Caco-2 (cell line): ENCODE results near the gene CORIN. TPM values are rescaled to one million over a fixed set of nuclear protein-coding genes. Genes with fewer than 3 reads are reported as not detected.

Experiments
- BruUV-seq: library from RNA; stranded (reverse); fragments of 400-500 nt; replicated peaks from 2 replicates; lab custom pipeline; 2021; lab: Mats Ljungman, UMichigan
- CTCF ChIA-PET: fragments of 300-600 bp; sonication (Branson Sonifier 250); formaldehyde crosslinking; loops from one replicate; lab custom pipeline; 2022; ENCODE audit warnings: antibody characterized with exemption; lab: Charles Lee
- POLR2A ChIA-PET: fragments of 300-600 bp; sonication (Branson Sonifier 250); formaldehyde crosslinking; loops from one replicate; lab custom pipeline; 2022; ENCODE audit warnings: antibody characterized with exemption; lab: Charles Lee
- DNase-seq, 2 experiments: peaks; one replicate each; pipeline versions ENCODE4 v3.0.0 to v3.0.0-alpha.2; 2020 to 2022
- H3K27me3 ChIP-seq: replicated peaks from 2 replicates; pipeline ENCODE4 v1.6.0; 2011; ENCODE audit warnings: low read length; ENCODE audit not compliant: control insufficient read depth, insufficient read depth
- H3K36me3 ChIP-seq: 2 replicates; pipeline ENCODE4 v1.5.1; 2011; ENCODE audit warnings: low read length; ENCODE audit not compliant: control insufficient read depth, insufficient read depth
- H3K4me1 ChIP-seq: fragments of 250-450 bp; sonication (Bioruptor Pico); 2 replicates; pipeline ENCODE4 v1.5.1; 2020; ENCODE audit warnings: mild to moderate bottlenecking
- H3K4me3 ChIP-seq: 2 replicates; pipeline ENCODE4 v1.5.1; 2011; ENCODE audit warnings: low read depth, mild to moderate bottlenecking, control low read depth, low read length
- H3K9me3 ChIP-seq: fragments of 250-450 bp; sonication (Bioruptor Pico); 2 replicates; pipeline ENCODE4 v1.5.1; 2020; ENCODE audit warnings: mild to moderate bottlenecking, moderate library complexity
- H3K27ac Mint-ChIP-seq: one replicate; pipeline ENCODE4 v1.8.0; 2022; ENCODE audit warnings: mixed read lengths; ENCODE audit not compliant: unreplicated experiment
- H3K27me3 Mint-ChIP-seq: one replicate; pipeline ENCODE4 v1.8.0; 2022; ENCODE audit warnings: mixed read lengths; ENCODE audit not compliant: insufficient read depth, unreplicated experiment
- H3K36me3 Mint-ChIP-seq: one replicate; pipeline ENCODE4 v1.8.0; 2022; ENCODE audit warnings: mild to moderate bottlenecking, mixed read lengths; ENCODE audit not compliant: insufficient read depth, unreplicated experiment
- H3K4me1 Mint-ChIP-seq: one replicate; pipeline ENCODE4 v1.8.0; 2022; ENCODE audit warnings: low read depth, mixed read lengths; ENCODE audit not compliant: unreplicated experiment
- H3K4me3 Mint-ChIP-seq: one replicate; pipeline ENCODE4 v1.8.0; 2022; ENCODE audit warnings: mild to moderate bottlenecking, moderate library complexity, mixed read lengths; ENCODE audit not compliant: unreplicated experiment
- H3K9me3 Mint-ChIP-seq: one replicate; pipeline ENCODE4 v1.8.0; 2022; ENCODE audit warnings: mixed read lengths; ENCODE audit not compliant: unreplicated experiment
- CTCF ChIP-seq, 2 experiments: fragments of 200-600 bp in 1 of 2; IDR thresholded peaks; 1 replicate in 1 of 2; 2 replicates in 1 of 2; pipeline versions ENCODE4 v1.5.1 to v1.8.0; 2011 to 2022; ENCODE audit warnings: antibody characterized with exemption in 1 of 2, control low read depth in 1 of 2, inconsistent platforms in 1 of 2, low read depth in 1 of 2, low read length in 1 of 2, mild to moderate bottlenecking in 1 of 2, moderate library complexity in 1 of 2; ENCODE audit not compliant: insufficient read depth in 1 of 2, severe bottlenecking in 1 of 2, unreplicated experiment in 1 of 2
- intact Hi-C: fragments of 100-400 bp; cut with micrococcal nuclease; formaldehyde crosslinking; loops from one replicate; pipeline ENCODE4 v1.10.0; 2022; ENCODE audit not compliant: unreplicated experiment
- total RNA-seq: library from RNA; stranded (reverse); gene quantifications from 2 replicates; pipeline ENCODE4 v1.2.3, GENCODE V29; 2022

The CORIN gene
- total RNA-seq, 1 experiment from 2014 or later: 0.27 TPM

GRCh38 chr4:47839259-47839658 is 1.4 kb upstream of the CORIN start:
- no peak overlapping the region for H3K4me3 Mint-ChIP-seq
- H3K27me3 ChIP-seq: no peaks in the 10 kb centered on the region
- no peaks in the 10 kb centered on the region for H3K27me3 Mint-ChIP-seq
- CTCF ChIA-PET: interaction anchor here (0.5 to 1.5 kb wide), 6 partner anchors 12 to 233 kb away, joined by 3 to 15 read pairs (median 4); no protein-coding TSS in a partner anchor
- H3K4me3 ChIP-seq: no peak overlapping the region
- H3K9me3 ChIP-seq: no peaks in the 10 kb centered on the region
- no TSS peak for BruUV-seq
- peaks cover 6% of the 10 kb centered on the region for H3K4me1 Mint-ChIP-seq
- no peaks in the 10 kb centered on the region for H3K9me3 Mint-ChIP-seq
- H3K36me3 Mint-ChIP-seq: peaks cover 14% of the 10 kb centered on the region
- DNase-seq: peak in 1 of 2 experiments; percentile 9
- H3K36me3 ChIP-seq: no peaks in the 10 kb centered on the region
- POLR2A ChIA-PET: no interaction called here
- H3K27ac Mint-ChIP-seq: no peak overlapping the region
- peak in 1 of 2 experiments; percentile 17 for TF ChIP-seq CTCF (IDR thresholded peaks at IDR 0.05; ENCODE audit: insufficient read depth in 1 of 2, low read depth in 1 of 2, low read length in 1 of 2, severe bottlenecking in 1 of 2, unreplicated experiment in 1 of 2)
- H3K4me1 ChIP-seq: no peaks in the 10 kb centered on the region
- intact Hi-C loops: loop anchor here (5.0 kb wide), 1 partner anchor 248 kb away; no protein-coding TSS in a partner anchor

GRCh38 chr4:47838445-47838844 is 578 bp upstream of the CORIN start:
- H3K4me1 ChIP-seq: no peaks in the 10 kb centered on the region
- ChIA-PET CTCF (interaction anchor here (0.6 to 1.4 kb wide), 3 partner anchors 95 to 234 kb away, joined by 3 to 15 read pairs (median 4); no protein-coding TSS in a partner anchor), POLR2A (no interaction called here)
- Mint-ChIP-seq H3K36me3 (peaks cover 6% of the 10 kb centered on the region), H3K4me1 (peaks cover 6% of the 10 kb centered on the region), H3K27ac (no peak overlapping the region), H3K4me3 (peak overlapping the region; percentile 83), H3K27me3 (no peaks in the 10 kb centered on the region), H3K9me3 (no peaks in the 10 kb centered on the region)
- no peak overlapping the region for H3K4me3 ChIP-seq
- BruUV-seq: no TSS peak
- no peaks in the 10 kb centered on the region for H3K9me3 ChIP-seq
- no peak for TF ChIP-seq CTCF (IDR thresholded peaks at IDR 0.05; ENCODE audit: insufficient read depth in 1 of 2, low read depth in 1 of 2, low read length in 1 of 2, severe bottlenecking in 1 of 2, unreplicated experiment in 1 of 2)
- peak; percentile 17 to 32 for DNase-seq
- H3K27me3 ChIP-seq: no peaks in the 10 kb centered on the region
- intact Hi-C loops: loop anchor here (5.0 kb wide), 1 partner anchor 249 kb away; no protein-coding TSS in a partner anchor
- no peaks in the 10 kb centered on the region for H3K36me3 ChIP-seq

GRCh38 chr4:47837094-47837907 is 566 bp downstream of the CORIN start:
- peak in 1 of 2 experiments; percentile 8 for TF ChIP-seq CTCF (IDR thresholded peaks at IDR 0.05; ENCODE audit: insufficient read depth in 1 of 2, low read depth in 1 of 2, low read length in 1 of 2, severe bottlenecking in 1 of 2, unreplicated experiment in 1 of 2)
- peak; percentile 56 to 59 for DNase-seq
- Mint-ChIP-seq H3K4me3 (peak overlapping the region; percentile 83), H3K4me1 (peaks cover 6% of the 10 kb centered on the region), H3K36me3 (peaks cover 5% of the 10 kb centered on the region), H3K9me3 (no peaks in the 10 kb centered on the region), H3K27me3 (no peaks in the 10 kb centered on the region), H3K27ac (no peak overlapping the region)
- ChIA-PET CTCF (interaction anchor here (0.6 to 3.2 kb wide), 30 partner anchors 10 to 318 kb away, joined by 3 to 108 read pairs (median 6); partner anchors contain the start of gene NFXL1), POLR2A (interaction anchor here (1.2 kb wide), 1 partner anchor 132 kb away, joined by 3 read pairs; no protein-coding TSS in a partner anchor)
- Histone ChIP-seq H3K4me1 (no peaks in the 10 kb centered on the region), H3K9me3 (no peaks in the 10 kb centered on the region), H3K4me3 (peak overlapping the region; percentile 64), H3K27me3 (no peaks in the 10 kb centered on the region), H3K36me3 (no peaks in the 10 kb centered on the region)
- intact Hi-C loops: loop anchor here (2.0 to 5.0 kb wide), 2 partner anchors 98 to 250 kb away; no protein-coding TSS in a partner anchor
- no TSS peak for BruUV-seq
